ENCODE measurements around the gene C3orf33.

DNA sequence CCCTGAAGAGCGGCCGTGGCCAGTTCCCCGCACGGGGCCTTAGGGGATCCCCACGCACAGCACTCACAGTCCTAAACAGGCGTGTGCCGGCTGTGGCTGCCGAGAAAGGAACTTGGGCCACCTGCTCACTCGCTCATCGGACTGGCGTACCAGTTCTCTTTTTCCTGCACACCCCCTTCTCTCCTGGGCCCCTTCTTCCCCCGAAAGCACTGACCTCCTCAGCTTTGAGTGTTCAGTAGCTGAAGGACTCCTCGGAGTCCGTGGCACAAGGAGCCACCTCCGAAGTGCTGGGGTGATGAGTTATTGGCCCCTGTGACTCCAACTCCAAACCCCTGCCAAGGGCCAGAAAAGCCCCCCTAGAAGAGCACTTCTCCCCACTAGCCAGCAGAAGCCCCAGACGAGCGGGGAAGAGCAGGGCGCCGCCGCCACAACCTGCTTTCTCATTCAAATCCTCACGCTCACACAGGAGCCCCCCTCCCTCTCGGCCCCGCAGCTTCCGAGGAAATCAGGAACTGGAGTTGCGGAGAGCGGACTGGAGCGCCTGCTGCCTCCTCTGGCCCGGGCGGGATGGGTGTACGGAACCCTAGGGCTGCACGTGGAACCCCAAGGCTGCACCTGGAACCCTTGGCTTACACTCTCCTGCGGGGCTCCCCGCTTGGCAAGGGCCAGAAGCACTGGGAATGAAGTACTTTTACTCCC is 61.3 kb downstream of the C3orf33 start, which contains the start of gene PLCH1:
- TF ChIP-seq CTCF (IDR thresholded peaks at IDR 0.05) = no peak
- TF ChIP-seq POLR2A (IDR thresholded peaks at IDR 0.05) = no peak
- TF ChIP-seq POLR2AphosphoS5 (IDR thresholded peaks at IDR 0.05) = no peak

All from breast epithelium (tissue), 3 donors.